Subcutaneous adipose tissue (tissue), 4 donors: ENCODE results near the gene ASAP2. TPM values are rescaled to one million over a fixed set of nuclear protein-coding genes. Genes with fewer than 3 reads are reported as not detected.

Experiments
- total RNA-seq, 4 donors: library from RNA; depleted of rRNA; stranded (reverse); fragments of >200 nt; gene quantifications; one replicate each; pipeline ENCODE4 v1.1.0, GENCODE V29; 2016
- TF ChIP-seq, protein P1 (sequence below): fragments of 450-650 bp; IDR thresholded peaks from one replicate; pipeline ENCODE4 v1.5.1; 2016; ENCODE audit warnings: low read depth, mild to moderate bottlenecking, control low read depth, antibody characterized with exemption, moderate library complexity

The ASAP2 gene
- total RNA-seq, 4 donors from 2014 or later = 25.2 to 44.3 (median 33.8) TPM

DNA sequence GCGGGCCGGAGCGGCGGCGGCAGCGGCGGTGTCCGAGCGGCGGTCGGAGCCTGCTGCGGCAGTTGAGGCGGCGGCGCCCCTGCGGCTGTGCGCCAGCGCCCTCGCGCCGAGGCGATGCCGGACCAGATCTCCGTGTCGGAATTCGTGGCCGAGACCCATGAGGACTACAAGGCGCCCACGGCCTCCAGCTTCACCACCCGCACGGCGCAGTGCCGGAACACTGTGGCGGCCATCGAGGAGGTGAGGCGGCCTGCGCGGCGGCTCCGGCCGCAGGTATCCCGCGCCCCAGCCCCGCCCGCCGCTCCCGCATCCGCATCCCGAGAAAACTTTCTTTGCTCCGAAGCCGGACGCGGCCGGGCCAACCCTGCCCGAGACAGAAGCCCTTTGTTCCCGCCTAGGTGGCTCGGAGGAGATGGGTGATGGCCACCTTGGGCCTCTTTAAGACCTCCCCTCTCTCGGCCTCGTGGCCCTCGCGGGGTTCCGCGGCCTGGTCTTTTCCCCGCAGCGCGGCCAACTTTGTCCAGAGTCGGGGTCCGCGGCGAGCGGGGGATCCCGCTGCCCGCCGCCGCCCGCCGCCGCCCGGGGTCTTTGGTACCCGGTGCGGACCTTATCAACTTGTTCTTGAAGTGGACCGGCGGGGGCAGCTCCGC lies 504 bp downstream of the ASAP2 start:
- TF ChIP-seq, protein P1, sequence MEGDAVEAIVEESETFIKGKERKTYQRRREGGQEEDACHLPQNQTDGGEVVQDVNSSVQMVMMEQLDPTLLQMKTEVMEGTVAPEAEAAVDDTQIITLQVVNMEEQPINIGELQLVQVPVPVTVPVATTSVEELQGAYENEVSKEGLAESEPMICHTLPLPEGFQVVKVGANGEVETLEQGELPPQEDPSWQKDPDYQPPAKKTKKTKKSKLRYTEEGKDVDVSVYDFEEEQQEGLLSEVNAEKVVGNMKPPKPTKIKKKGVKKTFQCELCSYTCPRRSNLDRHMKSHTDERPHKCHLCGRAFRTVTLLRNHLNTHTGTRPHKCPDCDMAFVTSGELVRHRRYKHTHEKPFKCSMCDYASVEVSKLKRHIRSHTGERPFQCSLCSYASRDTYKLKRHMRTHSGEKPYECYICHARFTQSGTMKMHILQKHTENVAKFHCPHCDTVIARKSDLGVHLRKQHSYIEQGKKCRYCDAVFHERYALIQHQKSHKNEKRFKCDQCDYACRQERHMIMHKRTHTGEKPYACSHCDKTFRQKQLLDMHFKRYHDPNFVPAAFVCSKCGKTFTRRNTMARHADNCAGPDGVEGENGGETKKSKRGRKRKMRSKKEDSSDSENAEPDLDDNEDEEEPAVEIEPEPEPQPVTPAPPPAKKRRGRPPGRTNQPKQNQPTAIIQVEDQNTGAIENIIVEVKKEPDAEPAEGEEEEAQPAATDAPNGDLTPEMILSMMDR = no peak

DNA sequence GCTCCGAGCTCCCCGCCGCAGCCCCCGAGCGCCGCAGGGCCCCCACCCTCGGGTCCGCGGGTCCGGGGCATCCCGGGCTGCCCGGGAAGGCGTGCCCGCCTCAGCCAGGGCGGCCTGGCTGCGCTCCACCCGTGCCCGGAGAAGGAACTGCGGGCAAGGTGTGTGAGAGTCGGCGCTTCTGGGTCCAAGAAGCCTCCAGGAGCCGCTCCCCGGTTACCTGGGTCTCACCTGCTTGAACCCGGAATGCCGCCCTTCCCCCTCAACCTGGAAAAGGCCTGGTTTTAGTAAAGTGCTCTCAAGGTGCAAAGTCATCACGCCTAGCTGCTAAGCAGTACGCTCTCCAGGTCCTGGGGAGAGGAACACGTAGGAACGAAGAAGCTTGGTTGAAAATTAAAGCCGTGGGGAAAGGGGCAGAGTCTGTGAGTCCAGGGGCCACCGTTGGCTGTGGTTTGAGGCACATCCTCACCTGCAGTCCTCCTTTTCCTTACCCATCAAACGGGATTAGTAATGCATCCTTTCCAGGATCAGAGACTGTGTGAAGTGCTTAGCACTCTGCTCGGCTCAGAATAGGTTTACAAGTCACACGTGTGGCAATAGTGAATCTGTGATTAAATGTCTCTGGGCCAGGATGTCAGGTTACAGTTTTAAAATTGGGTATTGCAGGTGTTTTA lies 1.2 kb downstream of the ASAP2 start:
- TF ChIP-seq, protein P1 = no peak

DNA sequence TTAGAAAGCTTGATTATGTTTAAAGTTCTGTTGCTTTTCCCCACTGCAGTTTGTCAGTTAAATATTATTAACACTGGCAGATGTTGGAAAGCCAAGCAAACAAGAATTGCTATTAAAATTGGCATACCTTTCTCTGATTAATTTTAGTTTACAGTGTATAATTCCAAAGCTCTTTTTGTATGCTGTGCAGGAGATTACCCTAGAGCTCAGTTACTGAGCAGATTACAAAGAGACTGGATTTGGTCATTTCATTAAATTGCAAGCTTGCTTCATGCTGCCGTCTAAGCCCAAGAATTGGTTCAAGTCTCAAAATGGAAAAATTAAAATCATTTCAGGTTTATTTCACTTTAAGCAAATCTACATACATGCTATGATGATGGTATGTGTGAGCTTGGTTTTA lies 2.3 kb downstream of the ASAP2 start:
- TF ChIP-seq, protein P1 = no peak

DNA sequence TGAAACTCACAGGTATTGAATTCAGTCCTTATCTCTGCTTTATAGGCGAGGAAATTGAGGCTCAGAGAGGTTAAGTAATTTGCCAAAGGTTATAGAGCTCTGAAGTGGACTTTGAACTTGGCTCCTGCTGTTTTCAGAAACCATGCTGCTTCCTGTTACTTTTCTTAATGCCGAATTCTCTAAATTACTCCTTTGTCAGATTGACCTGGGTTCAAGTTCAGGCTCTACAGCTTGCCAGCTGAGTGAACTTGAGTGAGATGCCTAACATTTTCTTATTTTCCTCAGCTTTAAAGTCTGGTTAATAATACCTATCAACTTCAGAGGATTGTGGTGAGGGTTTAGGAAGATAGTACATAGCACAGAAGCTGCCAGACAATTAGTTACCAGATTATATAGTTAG lies 3.4 kb downstream of the ASAP2 start:
- TF ChIP-seq, protein P1 = no peak

DNA sequence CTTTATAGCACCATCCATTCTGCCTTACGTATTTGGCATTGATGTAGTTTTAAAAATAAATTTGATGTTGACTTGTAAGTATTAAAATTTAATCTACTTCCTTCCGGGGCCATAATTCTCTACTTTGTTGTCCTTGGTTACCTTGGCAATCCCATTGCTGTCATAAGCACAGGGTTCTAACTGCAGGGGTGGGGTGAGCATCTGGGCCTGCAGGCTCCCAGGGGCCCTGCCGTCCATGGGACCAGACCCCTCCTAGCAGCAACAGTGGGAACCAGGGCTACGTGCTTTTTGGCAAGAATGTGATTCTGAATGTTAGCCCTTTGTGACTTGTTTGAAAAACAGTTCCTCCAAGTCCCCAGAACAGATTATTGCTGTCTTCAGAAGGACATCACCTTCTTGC lies 4.9 kb downstream of the ASAP2 start:
- TF ChIP-seq, protein P1 = no peak

DNA sequence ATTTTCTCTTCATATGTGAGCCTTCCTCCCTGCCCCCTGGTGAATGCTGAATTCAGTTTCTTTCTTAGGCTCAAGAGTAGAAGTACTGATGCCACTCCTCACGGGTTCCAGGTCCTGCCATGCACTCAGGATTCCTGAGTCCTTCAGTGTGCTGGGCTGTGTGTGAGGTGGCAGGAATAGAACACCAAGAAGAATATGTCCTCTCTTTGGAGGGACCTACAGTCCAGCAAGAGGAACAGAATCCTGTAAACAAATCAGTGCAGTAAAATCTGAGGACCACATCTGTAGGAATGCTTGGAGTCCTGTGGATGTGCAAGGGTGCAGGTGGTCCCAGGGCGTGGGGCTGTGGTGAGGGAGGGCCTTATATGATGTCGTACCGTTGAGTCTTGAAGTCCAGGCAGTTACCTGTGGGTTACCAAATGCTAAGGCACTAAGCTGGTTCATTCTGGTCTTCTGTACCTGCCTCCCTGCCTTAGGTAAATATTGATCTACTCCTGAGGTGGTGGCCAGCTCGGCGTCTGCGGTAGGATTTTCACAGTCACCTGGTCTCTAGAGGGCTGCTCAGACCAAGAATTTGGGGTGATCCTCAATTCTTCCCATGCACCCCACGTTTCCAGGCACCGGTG lies 5.5 kb downstream of the ASAP2 start:
- TF ChIP-seq, protein P1 = no peak

DNA sequence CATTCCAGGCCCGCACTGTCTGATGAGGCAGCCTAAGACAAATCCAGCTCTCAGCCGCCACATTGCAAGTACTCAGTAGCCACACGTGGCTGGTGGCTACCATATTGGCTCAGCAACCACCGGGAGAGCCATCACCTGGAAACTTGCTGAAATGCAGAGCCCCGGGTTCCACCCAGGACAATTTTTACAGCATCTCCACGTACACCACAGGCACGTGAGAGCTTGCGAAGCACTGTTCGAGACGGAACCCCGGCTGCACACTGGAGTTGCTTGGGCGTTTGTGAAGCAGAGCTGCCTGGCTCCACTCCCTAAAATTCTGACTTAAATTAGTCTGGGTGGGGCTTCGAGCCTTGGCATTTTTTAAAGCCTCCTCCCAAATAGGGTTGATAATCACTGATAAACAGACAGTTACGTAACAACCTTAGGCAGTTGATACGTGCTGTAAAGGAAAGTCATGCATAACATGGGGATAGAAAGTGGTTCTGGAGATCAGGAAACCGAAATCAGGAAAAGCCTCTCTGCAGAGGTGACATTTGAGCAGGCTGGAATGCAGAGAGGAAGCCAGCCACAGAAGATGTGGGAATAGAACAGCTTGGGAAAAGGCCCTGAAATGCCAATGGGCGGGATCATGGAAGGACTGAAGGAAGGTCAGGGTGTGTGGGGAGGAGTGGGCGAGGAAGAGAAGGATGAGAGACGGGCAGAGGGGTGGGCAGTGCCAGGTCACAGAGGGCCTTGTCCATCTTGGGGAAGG lies 6.2 kb downstream of the ASAP2 start:
- TF ChIP-seq, protein P1 = no peak
